GM12865 (cell line): ENCODE data around the gene CAPZA2.
A peak's percentile ranks its signal among the peaks of the same experiment; 100 is the strongest.
"Not testable (repeated sequence)": the region's sequence is repeated elsewhere in the genome, so short reads cannot be mapped to it uniquely, and the experiment has no call there.

Experiments
- DNase-seq: peaks from one replicate; pipeline ENCODE4 v3.0.0; 2010; ENCODE audit warnings: low read depth
- H3K4me3 ChIP-seq: 2 replicates; pipeline ENCODE4 v1.5.1; 2011; ENCODE audit warnings: mild to moderate bottlenecking, low read depth, low read length, control low read depth
- CTCF ChIP-seq: IDR thresholded peaks from 2 replicates; pipeline ENCODE4 v1.5.1; 2011; ENCODE audit warnings: low read length, control low read depth, low read depth, inconsistent platforms; ENCODE audit not compliant: insufficient read depth; ENCODE audit errors: missing control alignments

The CAPZA2 gene

GRCh38 chr7:116862234-116862950, at the start of gene CAPZA2:
CAPZA2 (plus strand) TSS chr7:116862587; CDS start chr7:116862612, 25 bp downstream.
- peak within 1 kb of the TSS; percentile 90 for H3K4me3 ChIP-seq
- DNase-seq: peak; percentile 96
- TF ChIP-seq CTCF: peak; percentile 36

- TF ChIP-seq CTCF: no peak
- no peak for DNase-seq
- no peak overlapping the region for H3K4me3 ChIP-seq
These were observed 49.5 kb upstream of the CAPZA2 start for GRCh38 chr7:116812860-116813259.

DNA sequence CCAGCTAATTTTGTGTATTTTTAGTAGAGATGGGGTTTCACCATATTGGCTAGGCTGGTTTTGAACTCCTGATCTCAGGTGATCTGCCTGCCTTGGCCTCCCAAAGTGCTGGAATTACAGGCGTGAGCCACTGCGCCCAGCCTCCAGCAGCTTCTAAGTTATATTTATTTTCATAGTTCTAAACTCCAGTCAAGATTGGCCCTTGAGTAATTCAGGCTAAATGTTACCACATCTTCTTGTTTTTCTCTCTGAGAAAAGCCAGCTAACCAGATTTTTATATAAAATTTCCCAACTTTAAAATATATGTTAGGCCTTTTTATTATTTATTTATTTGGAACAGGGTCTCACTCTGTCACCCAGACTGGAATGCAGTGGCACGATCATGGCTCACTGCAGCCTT, 49.0 kb upstream of the CAPZA2 start:
- not testable (repeated sequence) for DNase-seq

GRCh38 chr7:116815041-116815440, 47.3 kb upstream of the CAPZA2 start:
- no peak for DNase-seq
- TF ChIP-seq CTCF: no peak
- H3K4me3 ChIP-seq: no peak overlapping the region

More for the DNA sequence above, 49.0 kb upstream of the CAPZA2 start:
- H3K4me3 ChIP-seq: not testable (repeated sequence)

GRCh38 chr7:116820149-116820548, 42.2 kb upstream of the CAPZA2 start:
- no peak overlapping the region for H3K4me3 ChIP-seq
- no peak for DNase-seq
- TF ChIP-seq CTCF: no peak

DNA sequence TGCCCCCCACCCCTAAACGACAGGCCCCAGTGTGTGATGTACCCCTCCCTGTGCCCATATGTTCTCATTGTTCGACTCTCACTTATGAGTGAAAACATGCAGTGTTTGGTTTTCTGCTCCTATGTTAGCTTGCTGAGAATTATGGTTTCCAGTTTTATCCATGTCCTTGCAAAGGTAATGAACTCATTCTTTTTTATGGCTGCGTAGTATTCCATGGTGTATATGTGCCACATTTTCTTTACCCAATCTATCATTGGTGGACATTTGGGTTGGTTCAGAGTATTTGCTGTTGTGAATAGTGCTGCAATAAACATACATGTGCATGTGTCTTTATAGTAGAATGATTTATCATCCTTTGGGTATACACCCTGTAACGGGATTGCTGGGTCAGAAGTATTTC, 40.7 kb upstream of the CAPZA2 start:
- not testable (repeated sequence) for DNase-seq, H3K4me3 ChIP-seq

GRCh38 chr7:116824449-116824848, 37.9 kb upstream of the CAPZA2 start:
- no peak for DNase-seq
- H3K4me3 ChIP-seq: no peak overlapping the region
- no peak for TF ChIP-seq CTCF

DNA sequence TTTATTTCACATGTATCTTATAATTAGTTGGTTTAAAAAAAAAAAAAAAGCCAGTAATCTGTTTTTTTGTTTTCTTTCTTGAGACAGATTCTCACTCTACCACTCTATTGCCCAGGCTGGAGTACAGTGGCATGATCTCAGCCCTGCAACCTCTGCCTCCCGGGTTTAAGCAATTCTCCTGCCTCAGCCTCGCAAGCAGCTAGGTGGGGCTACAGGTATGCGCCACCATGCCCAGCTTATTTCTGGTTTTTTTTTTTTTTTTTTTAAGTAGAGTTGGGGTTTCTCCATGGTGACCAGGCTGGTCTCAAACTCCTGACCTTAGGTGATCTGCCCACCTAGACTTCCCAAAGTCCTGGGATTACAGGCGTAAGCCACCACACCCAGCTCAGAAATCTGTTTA, 34.1 kb upstream of the CAPZA2 start:
- no peak for TF ChIP-seq CTCF
- no peak for DNase-seq
- no peak overlapping the region for H3K4me3 ChIP-seq
